Measurements from ENCODE around the gene PDGFB. TPM values are rescaled to one million over a fixed set of nuclear protein-coding genes. Genes with fewer than 3 reads are reported as not detected.

The PDGFB gene
- total and polyA plus RNA-seq, 11 donors: 9.0 to 43.7 (median 21.3) TPM

DNA sequence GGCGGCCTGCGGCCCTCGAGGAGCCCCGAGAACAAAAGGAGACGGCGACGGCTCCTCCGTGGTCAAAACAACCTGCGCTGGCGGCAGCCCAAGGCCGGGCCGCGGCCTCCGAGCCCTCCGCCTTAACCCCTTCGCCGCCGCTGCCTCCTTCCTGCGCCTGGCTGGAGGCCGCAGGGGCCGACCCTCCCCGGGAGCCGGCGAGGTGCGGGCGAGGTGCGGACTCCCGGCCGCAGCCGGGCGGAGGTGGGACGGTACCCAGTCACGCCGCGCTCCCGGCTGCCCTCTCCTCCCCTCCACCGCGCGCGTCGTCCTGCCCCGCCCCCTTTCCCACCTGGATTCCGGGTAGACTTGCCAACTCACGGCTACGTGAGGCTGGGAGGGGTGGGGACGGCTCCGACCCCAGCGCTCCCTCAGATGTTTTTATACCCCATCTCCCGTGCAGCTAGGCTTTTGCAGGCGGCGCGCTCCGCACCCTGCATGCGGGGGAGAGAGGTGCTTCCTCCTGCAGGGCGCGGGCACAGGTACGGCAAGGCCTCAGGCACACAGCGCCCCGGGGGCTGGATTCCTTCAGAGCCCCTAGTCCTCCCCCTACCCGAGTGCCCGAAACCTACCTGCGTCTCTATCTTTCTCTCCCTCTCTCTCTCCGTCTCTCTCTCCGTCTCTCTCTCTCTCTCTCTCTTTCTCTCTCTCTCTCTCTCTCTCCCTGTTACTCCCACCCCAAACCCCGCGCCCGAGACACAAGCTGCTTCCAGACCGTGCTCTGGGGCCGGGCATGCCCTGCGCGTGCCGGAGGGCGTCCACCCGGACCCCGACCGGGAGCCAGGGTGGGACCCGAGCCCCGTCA, 2.0 kb downstream of the PDGFB start:
- WGBS, 4 donors: 0 to 1% (median 1%) methylated on average over 41 to 78 of the region's 78 CpGs
- H3K9me3 ChIP-seq: no peaks in the 10 kb centered on the region
- peak overlapping the region; percentile 66 to 96 (median 74) for H3K4me3 ChIP-seq
- DNase-seq (peak in 3 of 5 donors; percentile 52 to 70 (median 54)), ATAC-seq (peak in 2 of 4 donors; percentile 1 to 4)
- peaks cover 0 to 47% (median 0%) of the 10 kb centered on the region in 9 donors for H3K27me3 ChIP-seq
- H3K36me3 ChIP-seq: peaks cover 0 to 15% (median 0%) of the 10 kb centered on the region in 9 donors
- intact Hi-C loops (cut with DNase I): loop anchor here in 4 of 10 donors (5.0 kb wide), 2 partner anchors 49 to 69 kb away; no protein-coding TSS in a partner anchor
- H3K27ac ChIP-seq: peak overlapping the region; percentile 70 to 98 (median 92)
- peaks cover 0 to 92% (median 55%) of the 10 kb centered on the region in 12 donors for H3K4me1 ChIP-seq
- no peak for TF ChIP-seq POLR2A (IDR thresholded peaks at IDR 0.05)
- TF ChIP-seq, protein P1, sequence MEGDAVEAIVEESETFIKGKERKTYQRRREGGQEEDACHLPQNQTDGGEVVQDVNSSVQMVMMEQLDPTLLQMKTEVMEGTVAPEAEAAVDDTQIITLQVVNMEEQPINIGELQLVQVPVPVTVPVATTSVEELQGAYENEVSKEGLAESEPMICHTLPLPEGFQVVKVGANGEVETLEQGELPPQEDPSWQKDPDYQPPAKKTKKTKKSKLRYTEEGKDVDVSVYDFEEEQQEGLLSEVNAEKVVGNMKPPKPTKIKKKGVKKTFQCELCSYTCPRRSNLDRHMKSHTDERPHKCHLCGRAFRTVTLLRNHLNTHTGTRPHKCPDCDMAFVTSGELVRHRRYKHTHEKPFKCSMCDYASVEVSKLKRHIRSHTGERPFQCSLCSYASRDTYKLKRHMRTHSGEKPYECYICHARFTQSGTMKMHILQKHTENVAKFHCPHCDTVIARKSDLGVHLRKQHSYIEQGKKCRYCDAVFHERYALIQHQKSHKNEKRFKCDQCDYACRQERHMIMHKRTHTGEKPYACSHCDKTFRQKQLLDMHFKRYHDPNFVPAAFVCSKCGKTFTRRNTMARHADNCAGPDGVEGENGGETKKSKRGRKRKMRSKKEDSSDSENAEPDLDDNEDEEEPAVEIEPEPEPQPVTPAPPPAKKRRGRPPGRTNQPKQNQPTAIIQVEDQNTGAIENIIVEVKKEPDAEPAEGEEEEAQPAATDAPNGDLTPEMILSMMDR (IDR thresholded peaks at IDR 0.05): no peak

DNA sequence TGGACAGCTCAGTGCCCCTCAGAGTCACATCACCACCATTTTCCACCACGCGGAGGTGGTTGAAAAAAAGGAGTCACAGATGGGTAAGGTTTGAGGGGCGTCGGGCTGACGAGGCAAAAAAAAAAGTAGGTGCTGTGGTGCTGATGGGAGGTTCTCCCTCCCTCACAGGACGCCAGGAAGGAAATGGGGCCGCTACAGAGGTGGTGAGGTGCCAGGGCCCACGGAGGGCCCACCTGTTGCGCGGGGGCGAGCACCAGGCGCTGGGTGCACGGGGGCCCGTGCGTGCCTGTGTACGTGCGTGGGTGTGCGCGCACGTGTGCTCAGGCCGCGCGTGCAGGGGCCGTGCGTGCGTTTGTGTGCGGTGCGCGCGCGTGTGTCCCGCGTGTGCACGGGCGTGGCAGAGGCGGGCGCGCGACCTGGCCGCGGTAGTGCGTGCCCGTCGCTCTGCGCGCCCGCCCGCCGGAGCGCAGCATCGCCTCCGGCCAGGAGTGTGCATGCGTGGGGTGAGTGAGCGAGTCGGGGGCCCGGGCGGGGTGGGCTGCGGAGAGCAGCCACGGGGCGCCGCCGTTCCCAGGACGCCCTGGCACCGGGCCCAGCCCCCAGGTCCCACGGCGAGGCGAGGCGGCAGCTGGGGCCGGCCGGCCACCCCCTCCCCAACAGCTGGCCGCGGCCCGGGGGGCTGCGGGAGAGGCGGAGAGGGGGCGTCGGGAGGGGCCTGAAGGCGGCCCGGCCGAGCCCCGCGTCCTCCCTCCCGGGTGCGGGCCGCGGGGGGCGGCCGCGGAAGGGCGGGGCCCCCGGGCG, 2.8 kb downstream of the PDGFB start:
- DNase-seq (peak in 1 of 5 donors; percentile 33), ATAC-seq (no peak)
- Histone ChIP-seq H3K27me3 (peaks cover 0 to 52% (median 0%) of the 10 kb centered on the region in 9 donors), H3K9me3 (no peaks in the 10 kb centered on the region), H3K36me3 (peaks cover 0 to 15% (median 0%) of the 10 kb centered on the region in 9 donors), H3K4me1 (peaks cover 0 to 95% (median 63%) of the 10 kb centered on the region in 12 donors), H3K27ac (peak overlapping the region; percentile 70 to 98 (median 92)), H3K4me3 (peak overlapping the region; percentile 66 to 96 (median 74))
- WGBS, 4 donors: 15 to 57% (median 32%) methylated on average over 49 to 92 of the region's 92 CpGs
- TF ChIP-seq POLR2A (IDR thresholded peaks at IDR 0.05): no peak
- TF ChIP-seq, protein P1 (IDR thresholded peaks at IDR 0.05): no peak
- intact Hi-C loops (cut with DNase I): loop anchor here in 4 of 10 donors (5.0 kb wide), 2 partner anchors 50 to 70 kb away; no protein-coding TSS in a partner anchor

DNA sequence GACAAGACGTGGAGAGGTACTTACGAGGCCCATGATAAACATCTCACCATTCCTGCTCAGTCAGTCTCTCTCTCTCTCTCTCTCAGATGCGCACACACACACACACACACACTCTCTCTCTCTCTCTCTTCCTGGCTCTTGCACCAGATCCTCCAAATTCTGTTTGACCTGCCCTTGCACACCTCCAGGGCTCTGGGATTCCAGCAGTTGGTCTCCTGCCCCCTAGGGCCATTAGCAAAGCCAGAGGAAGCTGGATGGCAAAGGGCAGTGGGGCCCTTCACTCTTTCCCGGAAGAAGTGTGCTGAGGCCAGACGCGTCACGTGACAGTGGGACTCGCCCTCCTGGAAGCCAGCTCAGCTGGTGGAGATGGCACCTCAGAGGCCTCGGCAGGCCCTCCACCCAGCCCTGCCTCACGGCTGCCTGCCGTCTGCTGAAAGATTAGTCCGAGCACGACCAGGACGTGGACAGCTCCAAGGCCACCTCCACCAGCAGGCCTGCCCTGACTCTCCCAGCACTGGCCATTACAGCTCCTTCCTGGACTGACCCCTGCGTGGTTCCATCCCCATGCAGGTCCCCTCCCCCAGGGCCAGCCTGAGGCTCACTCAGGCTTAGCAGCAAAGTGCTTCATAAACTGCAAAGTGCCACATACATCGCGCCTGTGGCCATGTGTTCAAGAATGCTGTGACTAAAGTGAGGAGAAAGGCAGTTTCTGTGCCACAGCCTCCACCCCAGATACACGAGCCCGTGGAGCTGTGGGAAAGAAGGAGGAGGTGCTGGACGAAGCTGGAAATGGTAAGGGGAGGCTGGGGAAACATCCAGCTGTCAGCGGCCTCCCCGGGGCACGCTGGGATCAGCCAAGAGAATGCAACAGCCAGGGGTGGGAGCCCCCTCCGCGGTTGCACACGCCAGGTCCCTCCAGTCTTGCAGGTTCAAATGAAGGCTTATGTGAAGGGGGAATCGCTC, 3.7 kb downstream of the PDGFB start:
- Histone ChIP-seq H3K9me3 (no peaks in the 10 kb centered on the region), H3K27ac (peak overlapping the region; percentile 70 to 98 (median 92)), H3K4me3 (peak overlapping the region; percentile 66 to 96 (median 74)), H3K27me3 (peaks cover 0 to 56% (median 0%) of the 10 kb centered on the region in 9 donors), H3K36me3 (peaks cover 0 to 15% (median 0%) of the 10 kb centered on the region in 9 donors), H3K4me1 (peaks cover 4 to 96% (median 70%) of the 10 kb centered on the region in 12 donors)
- ATAC-seq: peak in 2 of 4 donors; percentile 1 to 6
- no peak for TF ChIP-seq POLR2A (IDR thresholded peaks at IDR 0.05)
- TF ChIP-seq, protein P1 (IDR thresholded peaks at IDR 0.05): no peak
- intact Hi-C loops (cut with DNase I): loop anchor here in 4 of 10 donors (5.0 kb wide), 2 partner anchors 51 to 71 kb away; no protein-coding TSS in a partner anchor
- peak; percentile 56 to 80 (median 74) for DNase-seq
- 33 to 43% (median 39%) methylated on average over 20 to 27 of the region's 27 CpGs for WGBS, 4 donors
